ENCODE data around the gene LIN7C. TPM values are rescaled to one million over a fixed set of nuclear protein-coding genes. Genes with fewer than 3 reads are reported as not detected.
"Not testable (repeated sequence)": the region's sequence is repeated elsewhere in the genome, so short reads cannot be mapped to it uniquely, and the experiment has no call there.

LIN7C gene
- total RNA-seq, 2 experiments from 2014 or later: 19.7 to 31.6 TPM

DNA sequence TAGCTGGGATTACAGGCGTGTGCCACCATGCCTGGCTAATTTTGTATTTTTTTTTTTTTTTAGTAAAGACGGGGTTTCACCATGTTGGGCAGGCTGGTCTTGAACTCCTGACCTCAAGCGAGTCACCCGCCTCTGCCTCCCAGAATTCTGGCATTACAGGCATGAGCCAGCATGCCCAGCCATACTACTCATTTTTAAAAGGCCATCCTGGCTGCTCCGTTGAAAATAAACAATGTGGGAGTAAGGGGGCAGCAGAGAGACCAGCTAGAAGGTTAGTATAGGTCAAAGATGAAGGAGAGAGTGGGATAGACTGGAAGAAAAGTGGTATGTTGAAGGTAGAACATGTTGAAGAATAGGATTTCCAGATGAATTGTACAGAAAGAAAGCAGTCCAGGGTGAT is 17.6 kb upstream of the LIN7C start:
- no peaks in the 10 kb centered on the region for H3K9me2 ChIP-seq (ENCODE audit: insufficient read depth, low read length)
- BruUV-seq (replicated peaks): no TSS peak
- no peaks in the 10 kb centered on the region for H3K79me2 ChIP-seq (ENCODE audit: insufficient read depth, low read depth, low read length)
- intact Hi-C loops (cut with micrococcal nuclease; ENCODE audit: unreplicated experiment): no loop called here
- H3K36me3 ChIP-seq (ENCODE audit: insufficient read depth, low read length): no peaks in the 10 kb centered on the region
- ChIA-PET CTCF (ENCODE audit: unreplicated experiment) (no interaction called here), POLR2A (interaction anchor here (0.7 kb wide), 1 partner anchor 9 kb away, joined by 3 read pairs; no protein-coding TSS in a partner anchor)
- no peak overlapping the region for H3K4me3 ChIP-seq (ENCODE audit: low read depth, low read length, poor library complexity, severe bottlenecking)
- H3K4me2 ChIP-seq (ENCODE audit: low read length): no peak overlapping the region
- no peak overlapping the region for H3K27ac ChIP-seq (ENCODE audit: low read depth, low read length, poor library complexity, severe bottlenecking)
- DNase-seq (ENCODE audit: low spot score): no peak
- no peaks in the 10 kb centered on the region for H3K4me1 ChIP-seq (ENCODE audit: insufficient read depth, low read length, poor library complexity, severe bottlenecking)
- no peak for TF ChIP-seq EZH2phosphoT487 (IDR thresholded peaks at IDR 0.05; ENCODE audit: borderline replicate concordance, low read depth, low read length)
- TF ChIP-seq, protein P1, sequence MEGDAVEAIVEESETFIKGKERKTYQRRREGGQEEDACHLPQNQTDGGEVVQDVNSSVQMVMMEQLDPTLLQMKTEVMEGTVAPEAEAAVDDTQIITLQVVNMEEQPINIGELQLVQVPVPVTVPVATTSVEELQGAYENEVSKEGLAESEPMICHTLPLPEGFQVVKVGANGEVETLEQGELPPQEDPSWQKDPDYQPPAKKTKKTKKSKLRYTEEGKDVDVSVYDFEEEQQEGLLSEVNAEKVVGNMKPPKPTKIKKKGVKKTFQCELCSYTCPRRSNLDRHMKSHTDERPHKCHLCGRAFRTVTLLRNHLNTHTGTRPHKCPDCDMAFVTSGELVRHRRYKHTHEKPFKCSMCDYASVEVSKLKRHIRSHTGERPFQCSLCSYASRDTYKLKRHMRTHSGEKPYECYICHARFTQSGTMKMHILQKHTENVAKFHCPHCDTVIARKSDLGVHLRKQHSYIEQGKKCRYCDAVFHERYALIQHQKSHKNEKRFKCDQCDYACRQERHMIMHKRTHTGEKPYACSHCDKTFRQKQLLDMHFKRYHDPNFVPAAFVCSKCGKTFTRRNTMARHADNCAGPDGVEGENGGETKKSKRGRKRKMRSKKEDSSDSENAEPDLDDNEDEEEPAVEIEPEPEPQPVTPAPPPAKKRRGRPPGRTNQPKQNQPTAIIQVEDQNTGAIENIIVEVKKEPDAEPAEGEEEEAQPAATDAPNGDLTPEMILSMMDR (conservative IDR thresholded peaks at IDR 0.05; ENCODE audit: low read length): peak; percentile 53
- H3K9me3 ChIP-seq (ENCODE audit: low read length): no peaks in the 10 kb centered on the region
- H2AFZ ChIP-seq (ENCODE audit: low read length): no peak overlapping the region
- H4K20me1 ChIP-seq (ENCODE audit: insufficient read depth, low read length): no peaks in the 10 kb centered on the region

DNA sequence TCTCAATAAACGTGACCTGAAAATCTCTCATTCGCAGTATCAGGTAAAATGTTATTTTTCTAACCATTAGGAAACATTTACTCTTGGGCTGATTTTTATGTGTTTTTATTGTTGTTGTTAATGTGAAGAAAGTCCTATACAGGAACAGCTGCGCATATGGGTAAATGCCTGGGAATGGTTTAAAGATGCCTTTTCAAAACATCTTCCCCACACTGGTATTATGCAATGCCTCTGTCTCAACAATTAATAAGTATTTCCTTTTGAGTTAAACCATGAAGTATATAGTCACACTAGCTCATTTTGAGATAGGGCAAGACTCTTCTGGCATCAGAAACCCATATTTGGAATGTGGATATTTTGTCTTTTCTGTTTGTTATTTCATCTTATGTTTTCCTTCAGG is 13.7 kb upstream of the LIN7C start:
- no peaks in the 10 kb centered on the region for H3K36me3 ChIP-seq (ENCODE audit: insufficient read depth, low read length)
- no peaks in the 10 kb centered on the region for H3K9me3 ChIP-seq (ENCODE audit: low read length)
- no TSS peak for BruUV-seq (replicated peaks)
- H3K4me1 ChIP-seq (ENCODE audit: insufficient read depth, low read length, poor library complexity, severe bottlenecking): no peaks in the 10 kb centered on the region
- H3K4me3 ChIP-seq (ENCODE audit: low read depth, low read length, poor library complexity, severe bottlenecking): no peak overlapping the region
- H3K79me2 ChIP-seq (ENCODE audit: insufficient read depth, low read depth, low read length): no peaks in the 10 kb centered on the region
- TF ChIP-seq EZH2phosphoT487 (IDR thresholded peaks at IDR 0.05; ENCODE audit: borderline replicate concordance, low read depth, low read length): no peak
- TF ChIP-seq, protein P1 (conservative IDR thresholded peaks at IDR 0.05; ENCODE audit: low read length): no peak
- intact Hi-C loops (cut with micrococcal nuclease; ENCODE audit: unreplicated experiment): no loop called here
- H2AFZ ChIP-seq (ENCODE audit: low read length): no peak overlapping the region
- no peak for DNase-seq (ENCODE audit: low spot score)
- no peak overlapping the region for H3K4me2 ChIP-seq (ENCODE audit: low read length)
- no peak overlapping the region for H3K27ac ChIP-seq (ENCODE audit: low read depth, low read length, poor library complexity, severe bottlenecking)
- H3K9me2 ChIP-seq (ENCODE audit: insufficient read depth, low read length): no peaks in the 10 kb centered on the region
- H4K20me1 ChIP-seq (ENCODE audit: insufficient read depth, low read length): no peaks in the 10 kb centered on the region
- ChIA-PET POLR2A (no interaction called here), CTCF (ENCODE audit: unreplicated experiment) (no interaction called here)

DNA sequence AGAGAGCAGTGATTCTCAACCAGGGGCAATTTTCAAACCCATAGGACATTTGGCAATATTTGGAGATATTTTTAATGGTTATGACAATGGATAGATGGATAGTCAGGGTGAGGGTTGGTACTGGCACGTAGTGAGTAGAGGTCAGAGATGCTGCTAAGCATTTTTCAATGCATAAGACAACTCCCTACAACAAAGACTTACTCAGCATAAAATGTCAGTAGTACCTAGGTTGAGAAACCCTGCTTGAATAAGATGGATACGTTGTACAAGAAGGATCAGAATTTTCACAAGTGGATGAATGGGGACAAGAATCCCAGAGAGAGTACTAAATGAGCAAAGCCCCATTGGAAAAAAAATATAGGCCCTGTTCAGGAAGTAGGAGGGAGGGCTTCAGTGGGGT is 11.9 kb upstream of the LIN7C start:
- H2AFZ ChIP-seq (ENCODE audit: low read length): no peak overlapping the region
- no peaks in the 10 kb centered on the region for H3K36me3 ChIP-seq (ENCODE audit: insufficient read depth, low read length)
- POLR2A ChIA-PET: interaction anchor here (0.6 to 1.5 kb wide), 2 partner anchors 16 to 60 kb away, joined by 3 to 4 read pairs; no protein-coding TSS in a partner anchor
- no TSS peak for BruUV-seq (replicated peaks)
- H3K9me2 ChIP-seq (ENCODE audit: insufficient read depth, low read length): no peaks in the 10 kb centered on the region
- no peaks in the 10 kb centered on the region for H4K20me1 ChIP-seq (ENCODE audit: insufficient read depth, low read length)
- H3K27ac ChIP-seq (ENCODE audit: low read depth, low read length, poor library complexity, severe bottlenecking): no peak overlapping the region
- no peaks in the 10 kb centered on the region for H3K4me1 ChIP-seq (ENCODE audit: insufficient read depth, low read length, poor library complexity, severe bottlenecking)
- H3K4me3 ChIP-seq (ENCODE audit: low read depth, low read length, poor library complexity, severe bottlenecking): no peak overlapping the region
- no peaks in the 10 kb centered on the region for H3K9me3 ChIP-seq (ENCODE audit: low read length)
- H3K4me2 ChIP-seq (ENCODE audit: low read length): no peak overlapping the region
- no peak for DNase-seq (ENCODE audit: low spot score)
- no peaks in the 10 kb centered on the region for H3K79me2 ChIP-seq (ENCODE audit: insufficient read depth, low read depth, low read length)
- TF ChIP-seq, protein P1 (conservative IDR thresholded peaks at IDR 0.05; ENCODE audit: low read length): no peak
- TF ChIP-seq EZH2phosphoT487 (IDR thresholded peaks at IDR 0.05; ENCODE audit: borderline replicate concordance, low read depth, low read length): no peak
- CTCF ChIA-PET (ENCODE audit: unreplicated experiment): no interaction called here
- intact Hi-C loops (cut with micrococcal nuclease; ENCODE audit: unreplicated experiment): no loop called here

DNA sequence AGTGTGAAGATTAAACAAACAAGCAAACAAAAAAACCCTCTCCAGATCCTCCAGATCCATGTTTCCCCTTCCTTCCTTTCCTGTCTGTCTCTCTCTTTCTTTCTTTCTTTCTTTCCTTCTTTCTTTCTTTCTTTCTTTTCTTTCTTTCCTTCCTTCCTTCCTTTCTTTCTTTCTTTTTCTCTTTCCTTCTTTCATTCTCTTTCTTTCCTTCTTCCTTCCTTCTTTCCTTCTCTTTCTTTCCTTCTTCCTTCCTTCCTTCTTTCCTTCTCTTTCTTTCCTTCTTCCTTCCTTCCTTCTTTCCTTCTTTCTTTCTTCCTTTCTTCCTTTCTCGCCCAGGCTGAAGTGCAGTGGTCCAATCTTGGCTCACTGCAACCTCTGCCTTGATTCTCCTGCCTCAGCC is 10.9 kb upstream of the LIN7C start:
- H3K9me3 ChIP-seq (ENCODE audit: low read length); intact Hi-C loops (cut with micrococcal nuclease; ENCODE audit: unreplicated experiment); H3K36me3 ChIP-seq (ENCODE audit: insufficient read depth, low read length); CTCF ChIA-PET (ENCODE audit: unreplicated experiment); H3K4me3 ChIP-seq (ENCODE audit: low read depth, low read length, poor library complexity, severe bottlenecking); H4K20me1 ChIP-seq (ENCODE audit: insufficient read depth, low read length); H3K4me2 ChIP-seq (ENCODE audit: low read length); BruUV-seq (replicated peaks); DNase-seq (ENCODE audit: low spot score); H2AFZ ChIP-seq (ENCODE audit: low read length); H3K27ac ChIP-seq (ENCODE audit: low read depth, low read length, poor library complexity, severe bottlenecking); H3K4me1 ChIP-seq (ENCODE audit: insufficient read depth, low read length, poor library complexity, severe bottlenecking); H3K9me2 ChIP-seq (ENCODE audit: insufficient read depth, low read length); H3K79me2 ChIP-seq (ENCODE audit: insufficient read depth, low read depth, low read length): not testable (repeated sequence)
- POLR2A ChIA-PET: interaction anchor here (0.6 kb wide), 2 partner anchors 31 to 699 kb away, joined by 3 read pairs; no protein-coding TSS in a partner anchor
